NCI-H2196 (cell line): Measurements from ENCODE around the gene ZDHHC5.
A peak's percentile ranks its signal among the peaks of the same experiment; 100 is the strongest.
"Not testable (repeated sequence)": the region's sequence is repeated elsewhere in the genome, so short reads cannot be mapped to it uniquely, and the experiment has no call there.

Source experiments
- DNase-seq: peaks from one replicate; lab custom pipeline; 2025; ENCODE audit not compliant: unreplicated experiment; lab: John Stamatoyannopoulos, UW

ZDHHC5 gene

GRCh38 chr11:57663975-57664374, 3.9 kb upstream of the ZDHHC5 start:
- DNase-seq, result no peak

- peak; percentile 95 for DNase-seq
Observed at GRCh38 chr11:57667117-57667735, 688 bp upstream of the ZDHHC5 start.

- no peak for DNase-seq
Observed at GRCh38 chr11:57668434-57668782, 494 bp downstream of the ZDHHC5 start.

- DNase-seq, result no peak
Observed at GRCh38 chr11:57674251-57674650, 6.3 kb downstream of the ZDHHC5 start.

GRCh38 chr11:57675176-57675941, 7.4 kb downstream of the ZDHHC5 start:
- no peak for DNase-seq

- DNase-seq, result no peak
Observed at GRCh38 chr11:57679396-57679795, 11.5 kb downstream of the ZDHHC5 start.

GRCh38 chr11:57680552-57680874, 12.6 kb downstream of the ZDHHC5 start:
- DNase-seq, result no peak

- no peak for DNase-seq
Observed at GRCh38 chr11:57681168-57681567, 13.3 kb downstream of the ZDHHC5 start.

GRCh38 chr11:57690474-57690873, 22.6 kb downstream of the ZDHHC5 start:
- DNase-seq, result not testable (repeated sequence)

GRCh38 chr11:57698843-57699365, 31.0 kb downstream of the ZDHHC5 start:
- DNase-seq, result no peak

GRCh38 chr11:57699813-57700212, 31.9 kb downstream of the ZDHHC5 start:
- DNase-seq, result no peak

- DNase-seq, result no peak
Observed at GRCh38 chr11:57700425-57700824, 32.5 kb downstream of the ZDHHC5 start.

GRCh38 chr11:57703341-57703740, 35.4 kb downstream of the ZDHHC5 start:
- no peak for DNase-seq

GRCh38 chr11:57704932-57705331, 37.0 kb downstream of the ZDHHC5 start:
- no peak for DNase-seq

- not testable (repeated sequence) for DNase-seq
Observed at GRCh38 chr11:57705432-57705831, 37.5 kb downstream of the ZDHHC5 start.

- DNase-seq, result no peak
Observed at GRCh38 chr11:57709802-57710367, 42.0 kb downstream of the ZDHHC5 start.

GRCh38 chr11:57711414-57712255, 43.7 kb downstream of the ZDHHC5 start, which contains the start of gene MED19:
Gene MED19, minus strand, starts transcription at chr11:57712215. Its CDS starts 36 bp downstream, at chr11:57712179.
- DNase-seq, result peak; percentile 94

- DNase-seq, result peak; percentile 99
Observed at GRCh38 chr11:57712256-57713150, 44.6 kb downstream of the ZDHHC5 start, which contains the start of gene TMX2. Gene TMX2, plus strand, starts transcription at chr11:57712593. Its CDS starts 26 bp downstream, at chr11:57712619.

- DNase-seq, result no peak
Observed at GRCh38 chr11:57713835-57714234, 45.9 kb downstream of the ZDHHC5 start.

- not testable (repeated sequence) for DNase-seq
Observed at GRCh38 chr11:57716726-57717125, 48.8 kb downstream of the ZDHHC5 start.
